ENCODE data around the gene NKPD1.

GRCh38 chr19:45195764-45196163 lies 35.0 kb upstream of the NKPD1 start:
- TF ChIP-seq CTCF (IDR thresholded peaks at IDR 0.05 in 4 of 5, conservative IDR thresholded peaks at IDR 0.05 in 1 of 5) = no peak
- no peak for TF ChIP-seq POLR2A (IDR thresholded peaks at IDR 0.05)

Measured in gastrocnemius medialis (tissue), 4 donors.